HCT116 (cell line): ENCODE measurements around the gene DIS3L. TPM values are rescaled to one million over a fixed set of nuclear protein-coding genes. Genes with fewer than 3 reads are reported as not detected.

ENCODE experiments used
- ATAC-seq: fragments of 200-7000 bp; cut with Tn5 transposase; 2 replicates; pipeline ENCODE4 v1.9.1; 2020; ENCODE audit warnings: mild to moderate bottlenecking, moderate library complexity
- BruUV-seq: library from RNA; stranded (reverse); fragments of 400-500 nt; replicated peaks from 2 replicates; lab custom pipeline; 2021; lab: Mats Ljungman, UMichigan
- CTCF ChIA-PET: fragments of 300-600 bp; sonication (Branson Sonifier 250); formaldehyde crosslinking; loops from one replicate; lab custom pipeline; 2021; ENCODE audit warnings: antibody characterized with exemption; lab: Charles Lee
- POLR2A ChIA-PET: fragments of 300-600, 350-600 bp; sonication (Branson Sonifier 250); formaldehyde crosslinking; loops from one replicate; lab custom pipeline; 2021; ENCODE audit warnings: antibody characterized with exemption; lab: Charles Lee
- RAD21 ChIA-PET, 2 experiments: fragments of 300-600 bp; sonication (Branson Sonifier 250); formaldehyde crosslinking; loops; one replicate each; lab custom pipeline; 2023; ENCODE audit warnings: low total read pairs in 2 of 2; ENCODE audit not compliant: uncharacterized antibody in 2 of 2, unreplicated experiment in 2 of 2, low non-redundant PET in 1 of 2; lab: Charles Lee
- DNase-seq: peaks from one replicate; pipeline ENCODE4 v3.0.0-alpha.2; 2010; ENCODE audit warnings: low read depth, low spot score
- H2AFZ ChIP-seq: fragments of 200-600 bp; shearing (Covaris generic), sonication (generic); 2 replicates; pipeline ENCODE4 v1.6.1; 2017; ENCODE audit warnings: low read depth, mixed run types, mixed read lengths, antibody characterized with exemption, low read length; ENCODE audit not compliant: poor library complexity, severe bottlenecking
- H3K27ac ChIP-seq: 2 replicates; pipeline ENCODE4 v1.5.1; 2012; ENCODE audit warnings: low read depth, low read length
- H3K27me3 ChIP-seq: fragments of 200-600 bp; sonication (generic); 2 replicates; pipeline ENCODE4 v1.6.1; 2016; ENCODE audit warnings: mixed run types, low read length, mixed read lengths; ENCODE audit not compliant: insufficient read depth
- H3K36me3 ChIP-seq, 2 experiments: fragments of 200-500 bp in 1 of 2; fragments of 200-600 bp in 1 of 2; sonication (Bioruptor generic) in 1 of 2; sonication (generic) in 1 of 2; 2 replicates each; pipeline versions ENCODE4 v1.5.1 to v1.6.1; 2014 to 2016; ENCODE audit warnings: low read length in 2 of 2, inconsistent platforms in 1 of 2, mixed read lengths in 1 of 2, mixed run types in 1 of 2; ENCODE audit not compliant: insufficient read depth in 2 of 2, control insufficient read depth in 1 of 2
- H3K4me1 ChIP-seq, 2 experiments: fragments of 200-600 bp in 1 of 2; sonication (generic) in 1 of 2; 2 replicates each; pipeline versions ENCODE4 v1.5.1 to v1.6.1; 2012 to 2017; ENCODE audit warnings: low read length in 2 of 2, inconsistent platforms in 1 of 2, mild to moderate bottlenecking in 1 of 2, mixed read lengths in 1 of 2, mixed run types in 1 of 2, moderate library complexity in 1 of 2; ENCODE audit not compliant: insufficient read depth in 2 of 2, control insufficient read depth in 1 of 2
- H3K4me2 ChIP-seq: fragments of 200-600 bp; sonication (generic); 2 replicates; pipeline ENCODE4 v1.6.1; 2017; ENCODE audit warnings: mixed run types, low read length, mixed read lengths
- H3K4me3 ChIP-seq, 2 experiments: fragments of 200-600 bp in 1 of 2; sonication (generic) in 1 of 2; replicated peaks in 1 of 2; 2 replicates each; pipeline ENCODE4 v1.5.1; 2011 to 2016; ENCODE audit warnings: low read length in 2 of 2, control low read depth in 1 of 2, low read depth in 1 of 2, mild to moderate bottlenecking in 1 of 2, mixed read lengths in 1 of 2, mixed run types in 1 of 2
- H3K79me2 ChIP-seq: fragments of 200-600 bp; sonication (generic); 2 replicates; pipeline ENCODE4 v1.6.1; 2017; ENCODE audit warnings: mild to moderate bottlenecking, mixed run types, low read length, moderate library complexity, mixed read lengths; ENCODE audit not compliant: insufficient read depth
- H3K9ac ChIP-seq: fragments of 200-600 bp; sonication (generic); 2 replicates; pipeline ENCODE4 v1.6.1; 2016; ENCODE audit warnings: low read length, mixed read lengths
- H3K9me2 ChIP-seq: fragments of 200-600 bp; sonication (generic), shearing (Covaris generic); 2 replicates; pipeline ENCODE4 v1.6.1; 2017; ENCODE audit warnings: mixed run types, mild to moderate bottlenecking, moderate library complexity; ENCODE audit not compliant: insufficient read depth
- H3K9me3 ChIP-seq, 2 experiments: fragments of 200-500 bp in 1 of 2; fragments of 200-600 bp in 1 of 2; sonication (Bioruptor generic) in 1 of 2; sonication (generic) in 1 of 2; 2 replicates each; pipeline ENCODE4 v1.6.1; 2014 to 2017; ENCODE audit warnings: low read length in 2 of 2, mixed read lengths in 2 of 2, inconsistent platforms in 1 of 2, low read depth in 1 of 2, mild to moderate bottlenecking in 1 of 2, mixed run types in 1 of 2, moderate library complexity in 1 of 2; ENCODE audit not compliant: control insufficient read depth in 1 of 2, insufficient read depth in 1 of 2
- H4K20me1 ChIP-seq: fragments of 200-600 bp; sonication (generic), shearing (Covaris generic); 2 replicates; pipeline ENCODE4 v1.6.1; 2017; ENCODE audit warnings: mixed run types, mild to moderate bottlenecking, moderate library complexity; ENCODE audit not compliant: insufficient read depth
- CBX3 ChIP-seq: IDR thresholded peaks from 2 replicates; pipeline ENCODE4 v1.6.1; 2012; ENCODE audit warnings: low read depth
- CEBPB ChIP-seq: IDR thresholded peaks from 2 replicates; pipeline ENCODE4 v1.6.1; 2012; ENCODE audit warnings: low read depth
- EZH2 ChIP-seq: fragments of 200-600 bp; sonication (generic); IDR thresholded peaks from 2 replicates; pipeline ENCODE4 v1.6.1; 2017; ENCODE audit warnings: antibody characterized with exemption, mixed run types
- FOSL1 ChIP-seq: IDR thresholded peaks from 2 replicates; pipeline ENCODE4 v1.6.1; 2012; ENCODE audit warnings: low read depth
- POLR2AphosphoS5 ChIP-seq: IDR thresholded peaks from 2 replicates; pipeline ENCODE4 v1.6.1; 2011; ENCODE audit warnings: mild to moderate bottlenecking, low read depth, low read length, moderate library complexity
- REST ChIP-seq: IDR thresholded peaks from 2 replicates; pipeline ENCODE4 v1.6.1; 2012; ENCODE audit warnings: low read depth
- SIN3A ChIP-seq: IDR thresholded peaks from 2 replicates; pipeline ENCODE4 v1.6.1; 2012; ENCODE audit warnings: low read depth
- SP1 ChIP-seq: IDR thresholded peaks from 2 replicates; pipeline ENCODE4 v1.6.1; 2012; ENCODE audit warnings: low read depth
- SRF ChIP-seq: IDR thresholded peaks from 2 replicates; pipeline ENCODE4 v1.6.1; 2012; ENCODE audit warnings: low read depth
- ZBTB33 ChIP-seq: IDR thresholded peaks from 2 replicates; pipeline ENCODE4 v1.6.1; 2011; ENCODE audit warnings: mild to moderate bottlenecking, low read length, moderate library complexity; ENCODE audit not compliant: insufficient replicate concordance; ENCODE audit errors: extremely low read depth
- ZNF274 ChIP-seq: fragments of 200-500 bp; sonication (Bioruptor generic); IDR thresholded peaks from 2 replicates; pipeline ENCODE4 v1.6.1; 2014; ENCODE audit warnings: mild to moderate bottlenecking, low read depth, low read length, inconsistent platforms
- intact Hi-C: fragments of 100-400 bp; cut with micrococcal nuclease; formaldehyde crosslinking; loops from 2 replicates; pipeline ENCODE4 v1.10.0; 2022
- total RNA-seq: library from RNA; stranded (reverse); gene quantifications from one replicate; pipeline ENCODE4 v1.2.1, GENCODE V29; 2021; ENCODE audit not compliant: unreplicated experiment

DIS3L gene
- total RNA-seq, 1 experiment from 2014 or later: 32.2 TPM

- POLR2A ChIA-PET: no interaction called here
- no peaks in the 10 kb centered on the region for H4K20me1 ChIP-seq
- no peaks in the 10 kb centered on the region for H3K4me1 ChIP-seq
- no peak overlapping the region for H3K27ac ChIP-seq
- RAD21 ChIA-PET: no interaction called here
- no peak overlapping the region for H3K4me3 ChIP-seq
- H3K4me2 ChIP-seq: no peak overlapping the region
- H3K27me3 ChIP-seq: no peaks in the 10 kb centered on the region
- BruUV-seq: no TSS peak
- no peaks in the 10 kb centered on the region for H3K36me3 ChIP-seq
- no peak for DNase-seq
- no peak overlapping the region for H2AFZ ChIP-seq
- TF ChIP-seq SIN3A (no peak), FOSL1 (no peak), ZBTB33 (no peak), CBX3 (no peak), SP1 (no peak), ZNF274 (no peak), POLR2AphosphoS5 (no peak), EZH2 (no peak), SRF (no peak), REST (no peak), CEBPB (no peak)
- no peak overlapping the region for H3K9ac ChIP-seq
- intact Hi-C loops: no loop called here
- no peaks in the 10 kb centered on the region for H3K79me2 ChIP-seq
- no peaks in the 10 kb centered on the region for H3K9me3 ChIP-seq
- ATAC-seq: no peak
- no peaks in the 10 kb centered on the region for H3K9me2 ChIP-seq
- CTCF ChIA-PET: no interaction called here
Measured at GRCh38 chr15:66246937-66247336, 46.4 kb upstream of the DIS3L start.
